Measurements from ENCODE around the gene SQSTM1.

GRCh38 chr5:179852993-179853547 lies 32.4 kb downstream of the SQSTM1 start:
- TF ChIP-seq CTCF (IDR thresholded peaks at IDR 0.05) = no peak
- no peak for TF ChIP-seq REST (IDR thresholded peaks at IDR 0.05; ENCODE audit: insufficient read depth in 1 of 2, low read depth in 2 of 2, low read length in 1 of 2)
- TF ChIP-seq POLR2AphosphoS5 (IDR thresholded peaks at IDR 0.05; ENCODE audit: low read depth, low read length) = no peak

Data from Panc1 (cell line).